Activated CD4-positive, CD25-positive, alpha-beta regulatory T cell treated with anti-CD3 and anti-CD28 coated beads, Interleukin-2, amount 50 U/mL, for 72 hours (primary cell): Measurements from ENCODE around the gene TRERF1.

ENCODE experiments used
- DNase-seq: peaks from one replicate; pipeline ENCODE4 v3.0.0; 2021

Gene TRERF1

DNA sequence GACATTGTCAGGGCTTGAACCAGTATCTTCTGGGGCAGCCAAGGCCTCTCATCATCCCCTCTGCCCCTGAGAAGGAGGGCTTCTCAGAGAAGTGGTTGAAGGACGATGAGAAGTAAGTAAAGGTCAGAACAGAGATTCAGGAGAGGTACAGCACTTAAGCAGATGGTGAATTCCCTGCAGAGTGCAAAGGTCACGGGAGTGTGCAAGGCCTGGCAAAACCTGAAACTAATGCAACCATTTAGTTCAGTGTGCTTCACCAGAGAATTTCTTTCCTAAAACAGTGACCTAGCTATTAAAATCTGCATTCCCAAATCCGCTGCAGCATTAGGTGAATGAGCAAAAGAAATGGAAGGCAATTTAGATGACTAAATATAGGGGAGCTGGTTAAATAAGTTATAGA lies 58.4 kb downstream of the TRERF1 start:
- DNase-seq, result no peak

- DNase-seq, result no peak
These were observed 58.9 kb downstream of the TRERF1 start for GRCh38 chr6:42392833-42393232.

GRCh38 chr6:42391441-42391840 lies 60.3 kb downstream of the TRERF1 start:
- DNase-seq, result no peak

GRCh38 chr6:42390228-42390934 lies 61.3 kb downstream of the TRERF1 start:
- DNase-seq, result peak; percentile 57

DNA sequence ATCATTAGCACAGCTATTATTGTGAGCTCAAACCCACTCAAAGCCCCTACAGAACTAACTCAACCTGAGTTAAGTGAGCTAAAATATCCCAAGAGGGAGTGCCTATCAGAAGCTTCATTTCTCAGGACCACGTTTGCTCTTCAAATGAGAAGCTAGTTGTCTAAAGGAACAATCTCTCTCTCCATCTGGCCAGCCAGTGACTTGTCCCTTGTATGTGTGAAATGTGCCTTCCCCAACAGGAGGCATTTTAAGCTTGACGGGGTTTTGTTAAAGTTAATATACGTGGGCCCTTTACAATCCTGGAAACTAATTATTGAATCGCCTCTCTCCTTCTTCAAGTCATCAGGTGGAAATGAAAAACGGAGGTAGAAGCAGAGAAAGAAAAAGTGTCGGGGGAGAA lies 62.0 kb downstream of the TRERF1 start:
- DNase-seq, result no peak

- no peak for DNase-seq
These were observed 63.7 kb downstream of the TRERF1 start for GRCh38 chr6:42388046-42388445.

- DNase-seq, result no peak
These were observed 64.4 kb downstream of the TRERF1 start for GRCh38 chr6:42387336-42387735.

GRCh38 chr6:42385339-42385738 lies 66.4 kb downstream of the TRERF1 start:
- DNase-seq, result no peak

- no peak for DNase-seq
These were observed 68.1 kb downstream of the TRERF1 start for GRCh38 chr6:42383421-42384205.

DNA sequence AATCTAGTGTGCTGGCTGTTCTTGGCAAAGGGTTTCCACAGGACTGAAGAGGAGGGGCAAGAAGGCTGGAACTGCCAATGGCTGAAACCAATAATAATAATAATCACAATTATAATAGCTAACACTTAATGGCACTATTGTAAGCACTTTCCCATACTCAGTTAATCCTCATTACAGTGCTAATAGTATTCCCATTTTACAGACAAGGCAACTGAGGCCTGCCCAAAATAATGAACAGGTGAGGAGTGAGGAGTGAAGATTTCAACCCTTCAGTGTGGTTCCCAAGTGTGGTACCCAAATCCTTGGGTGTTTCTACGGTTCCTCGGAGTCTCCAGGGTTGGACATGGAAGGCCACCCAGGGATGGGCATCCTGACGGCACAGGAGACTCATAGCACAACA lies 69.9 kb downstream of the TRERF1 start:
- DNase-seq, result no peak

DNA sequence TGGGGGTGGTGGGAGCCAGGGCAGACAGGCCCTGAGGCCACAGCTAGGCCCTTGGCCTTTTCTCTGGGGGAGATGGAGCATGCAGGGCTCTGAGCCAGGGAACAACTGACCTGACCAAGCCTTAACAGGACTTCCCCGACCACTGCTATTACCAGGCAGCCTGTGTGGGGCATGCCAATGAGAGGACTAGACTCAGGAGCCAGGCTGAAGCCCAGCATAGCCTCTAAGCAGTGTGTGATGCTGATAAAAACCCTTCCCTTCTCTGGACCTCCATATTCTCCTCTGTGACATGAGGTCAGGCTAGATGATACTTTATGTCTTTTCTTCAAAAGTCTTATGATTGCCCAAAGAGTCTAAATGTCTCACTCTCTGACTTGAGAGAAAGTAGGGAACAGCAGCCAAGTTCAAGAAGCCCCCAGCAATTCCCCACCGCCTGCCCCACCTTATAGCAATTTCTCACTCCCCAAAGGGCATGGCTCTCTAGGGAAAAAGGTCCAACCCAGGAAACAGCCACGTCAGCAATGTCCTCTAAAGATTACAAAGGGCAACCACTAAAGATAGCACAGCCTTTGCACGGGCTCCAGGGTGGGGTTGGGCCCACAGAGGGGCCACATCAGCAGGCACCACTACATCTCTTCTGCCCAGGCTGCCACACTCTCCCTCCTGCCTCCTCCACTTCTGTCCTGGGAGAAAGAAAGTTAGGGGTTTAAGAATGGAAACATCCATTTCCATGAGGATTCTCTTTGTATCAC lies 71.3 kb downstream of the TRERF1 start:
- no peak for DNase-seq

GRCh38 chr6:42378536-42378935 lies 73.2 kb downstream of the TRERF1 start:
- no peak for DNase-seq

- no peak for DNase-seq
These were observed 73.6 kb downstream of the TRERF1 start for GRCh38 chr6:42378125-42378524.

GRCh38 chr6:42375007-42375635 lies 76.6 kb downstream of the TRERF1 start:
- DNase-seq, result peak; percentile 28

DNA sequence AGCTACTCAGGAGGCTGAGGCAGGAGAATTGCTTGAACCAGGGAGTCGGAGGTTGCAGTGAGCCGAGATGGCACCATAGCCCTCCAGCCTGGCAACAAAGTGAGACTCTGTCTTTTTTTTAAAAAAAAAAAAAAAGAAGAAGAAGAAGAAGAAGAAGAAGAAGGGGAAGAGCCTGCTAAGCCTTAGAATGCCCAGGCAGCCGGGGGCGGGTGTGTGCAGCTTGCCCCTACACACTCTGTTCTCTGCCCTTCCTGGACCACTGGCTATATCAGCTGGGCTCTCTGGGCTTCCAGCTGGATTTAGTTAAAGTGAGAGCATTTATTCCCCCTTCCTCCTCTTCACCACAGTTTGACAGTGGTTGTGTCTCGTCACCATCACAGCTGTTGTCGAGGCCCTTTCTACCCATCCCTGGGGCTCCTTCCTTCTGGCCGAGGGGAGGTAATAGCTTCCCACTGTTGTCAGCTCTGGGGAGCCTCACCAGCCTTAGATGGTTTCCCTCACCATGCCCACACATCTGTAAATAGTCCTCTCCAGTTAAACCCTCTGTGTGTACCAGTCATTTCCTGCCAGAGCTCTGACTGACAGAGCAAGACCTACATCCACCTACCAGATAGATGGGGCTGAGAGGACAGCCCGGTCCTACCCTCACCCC lies 77.6 kb downstream of the TRERF1 start:
- DNase-seq, result peak; percentile 14

DNA sequence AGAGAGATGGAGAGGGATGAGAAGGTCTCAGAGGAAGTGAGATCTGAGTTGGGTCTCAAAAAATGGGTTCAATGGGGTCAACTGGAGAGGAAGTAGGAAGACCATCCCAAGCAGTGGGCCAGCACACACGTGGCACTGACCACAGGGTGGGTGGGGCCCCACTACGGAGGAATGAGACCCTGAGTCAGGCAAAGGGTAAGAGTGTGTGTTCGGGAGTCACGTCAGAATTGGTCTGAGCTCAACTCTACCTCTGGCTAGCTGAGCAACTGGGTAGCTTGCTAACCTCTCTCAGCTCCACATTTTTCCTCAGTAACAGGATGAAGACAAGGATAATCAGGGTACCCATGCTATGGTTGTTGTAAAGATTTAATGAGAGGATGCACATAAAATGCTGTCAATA lies 79.0 kb downstream of the TRERF1 start:
- DNase-seq, result no peak

- DNase-seq, result peak; percentile 12
These were observed 81.3 kb downstream of the TRERF1 start for GRCh38 chr6:42370323-42370985.

DNA sequence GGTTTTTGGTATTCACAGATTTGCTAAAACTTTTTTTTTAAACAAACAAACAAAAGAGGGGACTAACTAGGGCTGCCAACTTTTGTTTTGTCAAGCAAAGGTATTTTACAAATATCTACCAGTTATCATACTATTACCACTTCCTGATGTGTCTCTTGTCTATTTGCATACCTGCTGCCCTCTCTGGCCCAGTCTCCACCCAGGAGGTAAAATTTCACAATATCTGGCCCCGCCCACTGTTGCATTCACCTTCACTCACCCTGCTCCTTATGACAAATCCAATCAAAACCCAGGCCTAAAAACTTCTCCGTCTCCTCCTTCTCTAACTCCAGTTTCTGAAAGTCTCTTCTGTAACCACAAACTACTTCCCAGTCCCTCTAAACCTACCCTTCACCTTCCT lies 82.2 kb downstream of the TRERF1 start:
- peak; percentile 42 for DNase-seq

DNA sequence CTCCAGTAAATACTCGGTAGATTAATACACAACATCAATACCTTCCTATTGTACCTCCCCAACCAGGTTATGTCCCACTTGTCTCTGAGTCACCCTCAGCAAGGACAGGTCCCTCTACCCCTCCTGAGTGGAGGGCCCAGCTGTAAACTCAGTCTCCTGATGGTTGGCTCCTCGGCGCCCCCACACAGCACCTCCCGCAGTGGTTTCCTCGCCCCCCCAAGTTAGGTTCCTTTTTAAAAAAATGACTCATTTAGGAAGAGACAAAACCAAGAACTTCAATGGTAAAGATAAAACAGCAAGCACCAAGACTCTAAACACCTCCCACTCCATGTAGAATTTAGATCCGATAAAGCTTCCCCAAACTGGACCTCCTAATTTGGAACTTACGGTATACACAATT lies 83.5 kb downstream of the TRERF1 start:
- DNase-seq, result peak; percentile 46

DNA sequence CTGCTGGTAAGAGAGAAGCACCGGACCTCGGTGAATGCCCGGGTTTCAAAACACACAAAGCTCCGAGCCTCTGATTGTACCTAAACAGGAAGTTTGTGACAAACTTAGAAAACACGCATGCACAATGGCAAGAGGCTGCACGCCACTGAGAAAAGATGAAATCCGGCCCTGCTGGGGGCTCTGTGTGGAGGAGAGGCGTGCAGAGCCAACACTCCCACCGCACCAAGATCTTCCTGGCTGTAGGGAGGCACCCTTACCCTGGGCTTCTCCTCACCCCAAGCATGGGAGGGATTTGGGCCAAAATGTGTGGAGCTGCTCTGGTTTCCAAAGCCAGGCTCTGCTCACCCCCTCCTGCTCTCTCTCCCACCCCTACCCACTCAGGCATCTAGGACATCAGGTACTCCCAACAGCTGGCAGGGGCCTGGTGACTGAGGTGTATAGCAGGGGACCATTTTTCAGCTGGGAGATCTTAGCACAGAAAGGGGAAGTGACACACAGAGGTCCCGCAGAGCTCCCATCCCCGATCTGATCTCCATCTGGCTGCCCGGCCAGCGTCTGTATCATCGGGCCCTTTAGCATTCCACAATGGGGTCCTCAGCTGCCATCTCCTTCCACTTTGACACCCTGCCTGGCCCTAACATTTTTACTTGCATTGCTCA lies 84.2 kb downstream of the TRERF1 start:
- DNase-seq, result no peak

GRCh38 chr6:42366999-42367352 lies 84.8 kb downstream of the TRERF1 start:
- DNase-seq, result no peak
